Left kidney (tissue), 2 donors: Measurements from ENCODE around the gene ABHD17A. TPM values are rescaled to one million over a fixed set of nuclear protein-coding genes. Genes with fewer than 3 reads are reported as not detected.

Experiments
- DNase-seq: peaks from one replicate; pipeline ENCODE4 v3.0.0-alpha.2; 2013
- polyA plus RNA-seq: library from polyadenylated mRNA; unstranded; fragments of 120-200 nt; gene quantifications from one replicate; pipeline ENCODE4 v1.2.1, GENCODE V29; 2013; ENCODE audit not compliant: insufficient read length

The ABHD17A gene
- polyA plus RNA-seq, 1 donor = 29.3 TPM

- DNase-seq = no peak
Measured at GRCh38 chr19:1840541-1841115, 44.7 kb downstream of the ABHD17A start.

GRCh38 chr19:1839658-1840540 lies 45.4 kb downstream of the ABHD17A start:
- no peak for DNase-seq

DNA sequence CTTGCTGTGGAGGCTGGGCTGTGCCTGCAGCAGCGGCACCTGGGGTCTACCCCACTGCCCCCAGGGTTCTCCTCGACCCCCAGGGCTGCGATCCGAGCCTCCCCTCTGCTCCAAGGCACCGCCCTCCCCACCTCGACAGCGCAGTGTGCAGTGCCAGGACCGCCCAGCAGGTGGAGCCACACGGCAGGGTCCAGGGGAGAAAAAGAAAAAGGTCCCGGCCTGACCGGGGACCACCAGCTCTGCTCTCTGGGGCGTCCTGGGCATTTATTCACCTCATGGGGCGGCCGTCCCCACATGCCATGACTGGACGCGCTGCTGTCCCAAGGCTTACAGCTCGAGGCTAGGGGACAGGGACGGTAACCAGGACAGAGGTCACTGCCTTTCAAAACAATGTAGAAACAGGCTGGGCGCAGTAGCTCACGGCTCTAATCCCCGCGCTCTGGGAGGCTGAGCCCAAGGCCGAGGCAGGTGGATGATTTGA lies 47.6 kb downstream of the ABHD17A start:
- no peak for DNase-seq

DNA sequence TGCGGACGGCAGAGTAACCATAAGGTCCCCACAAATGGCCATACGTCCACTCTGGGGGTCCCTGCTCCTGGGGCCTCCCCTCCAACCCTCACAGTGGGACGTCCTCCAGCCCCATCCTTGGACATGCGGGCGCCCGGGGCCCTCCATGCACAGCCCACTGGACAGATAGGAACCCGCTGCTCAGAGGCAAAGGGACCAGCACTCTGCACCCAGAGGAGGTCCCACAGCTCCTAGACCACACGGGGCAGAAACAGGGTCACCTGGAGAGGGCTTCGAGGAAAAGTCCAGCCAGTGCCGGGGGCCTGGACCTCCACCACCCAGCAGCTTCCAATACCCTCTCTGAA lies 48.1 kb downstream of the ABHD17A start:
- DNase-seq = no peak

DNA sequence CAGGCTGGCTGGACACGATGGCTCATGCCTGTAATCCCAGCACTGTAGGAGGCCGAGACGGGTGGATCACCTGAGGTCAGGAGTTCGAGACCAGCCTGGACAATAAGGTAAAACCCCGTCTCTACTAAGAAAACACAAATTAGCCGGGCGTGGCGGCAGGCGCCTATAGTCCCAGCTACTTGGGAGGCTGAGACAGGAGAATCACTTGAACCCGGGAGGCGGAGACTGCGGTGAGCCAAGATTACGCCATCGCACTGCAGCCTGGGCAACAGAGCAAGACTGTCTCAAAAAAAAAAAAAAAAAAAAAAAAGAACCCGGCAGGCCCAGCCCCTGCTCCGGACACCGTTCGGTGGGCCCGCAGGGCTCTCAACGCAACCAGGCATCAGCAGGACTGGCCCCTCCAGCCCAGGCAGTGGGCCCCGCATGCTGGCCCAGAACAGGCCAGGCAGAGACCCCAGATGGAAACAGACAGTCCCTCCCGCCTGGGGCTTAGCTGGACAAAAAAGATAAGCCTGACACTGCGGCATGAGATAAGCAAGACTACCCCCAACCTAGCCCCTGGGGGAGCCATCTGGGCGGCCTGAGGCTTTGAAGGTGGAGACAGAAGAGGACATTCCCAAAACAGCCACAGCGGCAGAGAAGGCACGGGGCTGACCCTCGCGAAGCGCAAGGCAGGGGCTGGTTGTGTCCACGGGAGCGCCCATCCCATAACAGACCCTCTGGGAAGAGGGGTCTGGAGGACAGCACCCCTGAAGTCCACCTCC lies 48.7 kb downstream of the ABHD17A start:
- DNase-seq = no peak

- no peak for DNase-seq
Measured at GRCh38 chr19:1833540-1833939, 51.8 kb downstream of the ABHD17A start.

DNA sequence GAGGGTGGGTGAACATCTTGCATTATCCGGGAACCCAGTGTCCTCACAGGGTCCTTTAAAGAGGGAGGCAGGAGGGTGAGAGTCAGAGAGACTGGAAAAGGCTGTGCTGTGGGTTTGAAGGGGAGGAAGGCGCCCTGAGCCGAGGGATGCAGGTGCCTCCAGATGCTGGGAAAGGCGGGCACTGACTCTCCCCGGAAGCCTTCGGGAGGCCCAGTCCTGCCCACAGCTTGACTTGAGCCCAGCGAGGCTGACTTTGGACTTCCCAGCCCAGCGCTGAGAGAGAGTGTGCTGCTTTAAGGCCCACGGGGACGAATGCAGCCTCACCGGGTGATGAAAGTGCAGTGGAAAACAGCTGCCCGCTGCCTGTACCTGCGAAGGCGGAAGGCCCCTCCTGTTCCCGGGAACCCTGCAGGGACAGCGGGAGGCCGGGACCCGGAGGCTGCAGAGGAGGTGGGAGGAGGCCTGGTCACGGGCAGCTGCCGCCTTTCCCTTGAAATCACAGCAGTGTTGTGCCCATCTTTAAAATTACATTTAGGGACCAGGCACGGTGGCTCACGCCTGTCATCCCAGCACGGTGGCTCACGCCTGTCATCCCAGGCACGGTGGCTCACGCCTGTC lies 53.1 kb downstream of the ABHD17A start:
- no peak for DNase-seq

- DNase-seq = no peak
Measured at GRCh38 chr19:1830978-1831377, 54.3 kb downstream of the ABHD17A start.

- DNase-seq = no peak
Measured at GRCh38 chr19:1830568-1830967, 54.7 kb downstream of the ABHD17A start.

- DNase-seq = no peak
Measured at GRCh38 chr19:1829958-1830357, 55.3 kb downstream of the ABHD17A start.

DNA sequence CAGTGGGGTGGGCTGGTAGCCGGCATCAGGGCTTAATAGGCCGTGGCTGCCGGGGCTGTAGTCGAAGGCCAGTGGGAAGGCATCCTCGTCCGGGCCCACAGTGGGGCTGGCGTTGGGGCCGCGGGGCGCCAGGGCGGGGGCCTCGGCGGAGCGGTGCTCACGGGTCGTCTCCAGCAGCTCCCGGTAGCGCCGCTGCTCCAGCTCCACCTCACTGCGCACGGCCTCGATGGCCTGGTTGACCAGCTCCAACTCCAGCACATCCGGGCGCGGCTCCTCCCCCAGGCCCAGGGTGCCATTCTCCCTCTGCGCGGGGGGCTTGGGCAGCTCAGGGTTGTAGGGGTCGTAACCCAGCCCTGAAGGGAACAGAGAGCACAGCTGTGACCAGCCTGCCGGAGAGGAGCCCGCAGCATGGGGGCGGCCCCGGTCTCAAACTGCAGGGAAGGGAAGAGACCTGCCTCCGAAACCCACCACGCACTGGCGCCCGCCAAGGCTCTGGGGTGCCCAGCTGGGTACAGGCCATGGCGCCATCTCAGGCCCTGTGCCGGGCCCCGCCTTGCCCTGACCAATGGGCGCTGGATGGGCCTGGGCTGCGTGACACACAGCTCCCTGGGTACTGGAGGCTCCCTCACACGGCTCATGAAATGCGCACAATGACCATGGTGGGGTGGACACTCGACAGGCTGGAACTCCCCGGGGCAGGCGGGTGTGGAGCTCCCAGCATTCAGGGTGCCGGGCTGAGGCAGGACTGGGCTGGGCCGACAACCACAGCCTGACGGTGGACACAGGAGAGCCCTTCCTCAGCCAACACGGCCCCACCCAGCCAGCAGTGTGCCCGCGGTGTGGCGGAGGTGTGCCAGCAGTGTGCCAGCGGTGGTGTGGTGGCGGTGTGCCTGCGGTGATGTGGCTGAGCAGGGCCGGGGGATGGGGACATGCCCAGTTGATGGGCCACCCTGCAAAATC lies 56.7 kb downstream of the ABHD17A start:
- DNase-seq = no peak

- DNase-seq = no peak
Measured at GRCh38 chr19:1827566-1828278, 57.6 kb downstream of the ABHD17A start.

Other genes starting within 250 kb of the ABHD17A start
- 98.9 TPM for gene TCF3, start 232.9 kb downstream of the ABHD17A start, polyA plus RNA-seq
- 0.03 TPM for gene ONECUT3, start 132.0 kb downstream of the ABHD17A start, polyA plus RNA-seq
- gene ATP8B3, start 73.2 kb downstream of the ABHD17A start, polyA plus RNA-seq = 0.85 TPM
- 29.0 TPM for gene REXO1, start 37.0 kb downstream of the ABHD17A start, polyA plus RNA-seq
- 4.5 TPM for gene KLF16, start 21.9 kb downstream of the ABHD17A start, polyA plus RNA-seq
- 2.4 TPM for gene ADAT3, start 19.9 kb upstream of the ABHD17A start, polyA plus RNA-seq
- 67.5 TPM for gene SCAMP4, start 19.9 kb upstream of the ABHD17A start, polyA plus RNA-seq
- gene CSNK1G2, start 55.7 kb upstream of the ABHD17A start, polyA plus RNA-seq = 45.0 TPM
- 87.4 TPM for gene BTBD2, start 130.2 kb upstream of the ABHD17A start, polyA plus RNA-seq
- 54.4 TPM for gene MKNK2, start 165.7 kb upstream of the ABHD17A start, polyA plus RNA-seq
- gene MOB3A, start 210.8 kb upstream of the ABHD17A start, polyA plus RNA-seq = 22.8 TPM
- gene IZUMO4, start 211.4 kb upstream of the ABHD17A start, polyA plus RNA-seq = 6.2 TPM